Neural progenitor cell (in vitro differentiated cells): ENCODE results near the gene PARPBP. TPM values are rescaled to one million over a fixed set of nuclear protein-coding genes. Genes with fewer than 3 reads are reported as not detected.

ENCODE experiments used
- DNase-seq: peaks from one replicate; pipeline ENCODE4 v3.0.0-alpha.2; 2016; ENCODE audit warnings: low spot score
- H2AFZ ChIP-seq: fragments of 200-600 bp; sonication (generic); replicated peaks from 2 replicates; pipeline ENCODE4 v1.6.1; 2016; ENCODE audit warnings: antibody characterized with exemption
- H3F3A ChIP-seq: fragments of 200-600 bp; sonication (generic); 2 replicates; pipeline ENCODE4 v1.6.1; 2016; ENCODE audit warnings: antibody characterized with exemption, low read depth
- H3K27ac ChIP-seq: fragments of 200-600 bp; sonication (generic); 2 replicates; pipeline ENCODE4 v1.5.1; 2016; ENCODE audit warnings: mild to moderate bottlenecking
- H3K27me3 ChIP-seq: fragments of 200-600 bp; sonication (generic); 2 replicates; pipeline ENCODE4 v1.6.1; 2016; ENCODE audit warnings: mild to moderate bottlenecking, moderate library complexity
- H3K36me3 ChIP-seq: fragments of 200-600 bp; sonication (generic); 2 replicates; pipeline ENCODE4 v1.5.1; 2016
- H3K4me1 ChIP-seq: fragments of 200-600 bp; sonication (generic); 2 replicates; pipeline ENCODE4 v1.6.1; 2016; ENCODE audit warnings: mixed run types
- H3K4me2 ChIP-seq: fragments of 200-600 bp; sonication (generic); 2 replicates; pipeline ENCODE4 v1.6.1; 2016
- H3K4me3 ChIP-seq: fragments of 200-600 bp; sonication (generic); 2 replicates; pipeline ENCODE4 v1.5.1; 2016
- H3K79me2 ChIP-seq: fragments of 200-600 bp; sonication (generic); 2 replicates; pipeline ENCODE4 v1.6.1; 2016; ENCODE audit warnings: low read depth
- H3K9ac ChIP-seq: fragments of 200-600 bp; sonication (generic); 2 replicates; pipeline ENCODE4 v1.6.1; 2016
- H3K9me3 ChIP-seq: fragments of 200-600 bp; sonication (generic); 2 replicates; pipeline ENCODE4 v1.5.1; 2016; ENCODE audit warnings: low read depth
- H4K20me1 ChIP-seq: fragments of 200-600 bp; sonication (generic); 2 replicates; pipeline ENCODE4 v1.6.1; 2016; ENCODE audit warnings: low read depth
- H3K27ac Mint-ChIP-seq: 3 replicates; pipeline ENCODE4 v1.8.0; 2021; ENCODE audit warnings: mixed read lengths
- H3K27me3 Mint-ChIP-seq: 2 replicates; pipeline ENCODE4 v1.8.0; 2022; ENCODE audit warnings: low read depth, mild to moderate bottlenecking, inconsistent platforms, moderate library complexity, mixed read lengths; ENCODE audit not compliant: insufficient read depth
- H3K36me3 Mint-ChIP-seq: 3 replicates; pipeline ENCODE4 v1.8.0; 2021; ENCODE audit warnings: mixed read lengths
- H3K4me1 Mint-ChIP-seq: 3 replicates; pipeline ENCODE4 v1.8.0; 2021; ENCODE audit warnings: mixed read lengths
- H3K4me3 Mint-ChIP-seq: 3 replicates; pipeline ENCODE4 v1.8.0; 2021; ENCODE audit warnings: mild to moderate bottlenecking, moderate library complexity, mixed read lengths
- H3K9me3 Mint-ChIP-seq: 3 replicates; pipeline ENCODE4 v1.8.0; 2020; ENCODE audit warnings: mixed read lengths
- EZH2 ChIP-seq: fragments of 200-600 bp; sonication (generic); IDR thresholded peaks from 2 replicates; pipeline ENCODE4 v1.6.1; 2017; ENCODE audit warnings: antibody characterized with exemption, mild to moderate bottlenecking, moderate library complexity
- EZH2phosphoT487 ChIP-seq: fragments of 200-600 bp; sonication (generic); IDR thresholded peaks from 2 replicates; pipeline ENCODE4 v1.6.1; 2017; ENCODE audit warnings: antibody characterized with exemption
- total RNA-seq: library from RNA; depleted of rRNA; stranded (reverse); fragments of >200 nt; gene quantifications from 2 replicates; pipeline ENCODE4 v1.2.3, GENCODE V29; 2015; ENCODE audit warnings: low replicate concordance
- TF ChIP-seq, protein P1 (sequence below): fragments of 200-600 bp; sonication (generic); IDR thresholded peaks from 2 replicates; pipeline ENCODE4 v1.5.1; 2017; ENCODE audit warnings: antibody characterized with exemption, mild to moderate bottlenecking

PARPBP gene
- total RNA-seq, 1 donor from 2014 or later: 79.8 TPM

GRCh38 chr12:102093319-102093718 lies 26.7 kb upstream of the PARPBP start:
- Histone ChIP-seq H4K20me1 (no peaks in the 10 kb centered on the region), H3K4me3 (no peak overlapping the region), H3K4me1 (no peaks in the 10 kb centered on the region), H3K4me2 (no peak overlapping the region), H3K27ac (no peak overlapping the region), H2AFZ (no peak overlapping the region), H3K9ac (no peak overlapping the region), H3K36me3 (peaks cover 12% of the 10 kb centered on the region), H3K79me2 (no peaks in the 10 kb centered on the region), H3K9me3 (no peaks in the 10 kb centered on the region), H3K27me3 (no peaks in the 10 kb centered on the region), H3F3A (no peaks in the 10 kb centered on the region)
- peaks cover 7% of the 10 kb centered on the region for H3K9me3 Mint-ChIP-seq
- H3K27me3 Mint-ChIP-seq: peaks cover 2% of the 10 kb centered on the region
- TF ChIP-seq EZH2phosphoT487: no peak
- TF ChIP-seq, protein P1, sequence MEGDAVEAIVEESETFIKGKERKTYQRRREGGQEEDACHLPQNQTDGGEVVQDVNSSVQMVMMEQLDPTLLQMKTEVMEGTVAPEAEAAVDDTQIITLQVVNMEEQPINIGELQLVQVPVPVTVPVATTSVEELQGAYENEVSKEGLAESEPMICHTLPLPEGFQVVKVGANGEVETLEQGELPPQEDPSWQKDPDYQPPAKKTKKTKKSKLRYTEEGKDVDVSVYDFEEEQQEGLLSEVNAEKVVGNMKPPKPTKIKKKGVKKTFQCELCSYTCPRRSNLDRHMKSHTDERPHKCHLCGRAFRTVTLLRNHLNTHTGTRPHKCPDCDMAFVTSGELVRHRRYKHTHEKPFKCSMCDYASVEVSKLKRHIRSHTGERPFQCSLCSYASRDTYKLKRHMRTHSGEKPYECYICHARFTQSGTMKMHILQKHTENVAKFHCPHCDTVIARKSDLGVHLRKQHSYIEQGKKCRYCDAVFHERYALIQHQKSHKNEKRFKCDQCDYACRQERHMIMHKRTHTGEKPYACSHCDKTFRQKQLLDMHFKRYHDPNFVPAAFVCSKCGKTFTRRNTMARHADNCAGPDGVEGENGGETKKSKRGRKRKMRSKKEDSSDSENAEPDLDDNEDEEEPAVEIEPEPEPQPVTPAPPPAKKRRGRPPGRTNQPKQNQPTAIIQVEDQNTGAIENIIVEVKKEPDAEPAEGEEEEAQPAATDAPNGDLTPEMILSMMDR: no peak
- no peak for TF ChIP-seq EZH2
- H3K27ac Mint-ChIP-seq: no peak overlapping the region
- peaks cover 11% of the 10 kb centered on the region for H3K36me3 Mint-ChIP-seq
- no peaks in the 10 kb centered on the region for H3K4me1 Mint-ChIP-seq
- no peak overlapping the region for H3K4me3 Mint-ChIP-seq
- DNase-seq: no peak

GRCh38 chr12:102095677-102096263 lies 24.2 kb upstream of the PARPBP start:
- H3K9me3 ChIP-seq: no peaks in the 10 kb centered on the region
- Mint-ChIP-seq H3K4me3 (no peak overlapping the region), H3K4me1 (no peaks in the 10 kb centered on the region), H3K27ac (no peak overlapping the region), H3K9me3 (peaks cover 2% of the 10 kb centered on the region), H3K27me3 (peaks cover 2% of the 10 kb centered on the region), H3K36me3 (peaks cover 4% of the 10 kb centered on the region)
- no peaks in the 10 kb centered on the region for H3K79me2 ChIP-seq
- H3K36me3 ChIP-seq: peaks cover 9% of the 10 kb centered on the region
- H2AFZ ChIP-seq: no peak overlapping the region
- H3K27me3 ChIP-seq: no peaks in the 10 kb centered on the region
- TF ChIP-seq, protein P1: peak; percentile 45
- TF ChIP-seq EZH2phosphoT487 (no peak), EZH2 (no peak)
- no peak overlapping the region for H3K4me2 ChIP-seq
- H3K4me3 ChIP-seq: no peak overlapping the region
- no peak overlapping the region for H3K27ac ChIP-seq
- peak; percentile 5 for DNase-seq
- no peaks in the 10 kb centered on the region for H3K4me1 ChIP-seq
- no peaks in the 10 kb centered on the region for H4K20me1 ChIP-seq
- no peak overlapping the region for H3K9ac ChIP-seq
- H3F3A ChIP-seq: no peaks in the 10 kb centered on the region

DNA sequence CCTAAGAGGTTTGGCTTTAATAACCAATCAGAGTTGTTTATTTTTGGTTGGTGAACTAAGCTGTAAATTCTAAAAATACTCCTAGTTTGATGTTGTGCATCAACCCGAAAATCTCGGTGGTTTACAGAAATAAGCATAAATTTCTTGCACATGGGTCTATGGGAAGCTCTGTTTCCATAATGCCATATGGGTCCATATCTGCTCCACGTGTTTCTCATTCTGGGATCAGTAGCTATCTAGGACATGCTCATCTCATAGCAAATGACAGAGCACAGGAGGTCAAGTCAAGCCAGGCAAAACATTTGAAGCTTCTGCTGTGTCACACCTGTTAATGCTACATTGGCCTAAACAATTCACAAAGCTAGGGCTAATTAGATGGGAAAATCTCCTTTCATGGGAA lies 23.1 kb upstream of the PARPBP start:
- Histone ChIP-seq H3K4me1 (no peaks in the 10 kb centered on the region), H4K20me1 (no peaks in the 10 kb centered on the region), H3K9me3 (no peaks in the 10 kb centered on the region), H3K79me2 (no peaks in the 10 kb centered on the region), H3F3A (no peaks in the 10 kb centered on the region), H3K4me2 (no peak overlapping the region), H3K4me3 (no peak overlapping the region), H3K27me3 (no peaks in the 10 kb centered on the region), H3K36me3 (peaks cover 14% of the 10 kb centered on the region), H3K27ac (no peak overlapping the region), H2AFZ (no peak overlapping the region), H3K9ac (no peak overlapping the region)
- no peak for DNase-seq
- H3K4me1 Mint-ChIP-seq: no peaks in the 10 kb centered on the region
- H3K9me3 Mint-ChIP-seq: no peaks in the 10 kb centered on the region
- H3K4me3 Mint-ChIP-seq: no peak overlapping the region
- no peaks in the 10 kb centered on the region for H3K27me3 Mint-ChIP-seq
- no peak for TF ChIP-seq EZH2phosphoT487
- TF ChIP-seq, protein P1: no peak
- TF ChIP-seq EZH2: no peak
- H3K27ac Mint-ChIP-seq: no peak overlapping the region
- H3K36me3 Mint-ChIP-seq: peaks cover 4% of the 10 kb centered on the region
